ENCODE results near the gene LRRC4B. TPM values are rescaled to one million over a fixed set of nuclear protein-coding genes. Genes with fewer than 3 reads are reported as not detected.
"Not testable (repeated sequence)": the region's sequence is repeated elsewhere in the genome, so short reads cannot be mapped to it uniquely, and the experiment has no call there.

Gene LRRC4B
- total RNA-seq, 2 donors from 2014 or later, result 0.89 to 1.2 TPM

DNA sequence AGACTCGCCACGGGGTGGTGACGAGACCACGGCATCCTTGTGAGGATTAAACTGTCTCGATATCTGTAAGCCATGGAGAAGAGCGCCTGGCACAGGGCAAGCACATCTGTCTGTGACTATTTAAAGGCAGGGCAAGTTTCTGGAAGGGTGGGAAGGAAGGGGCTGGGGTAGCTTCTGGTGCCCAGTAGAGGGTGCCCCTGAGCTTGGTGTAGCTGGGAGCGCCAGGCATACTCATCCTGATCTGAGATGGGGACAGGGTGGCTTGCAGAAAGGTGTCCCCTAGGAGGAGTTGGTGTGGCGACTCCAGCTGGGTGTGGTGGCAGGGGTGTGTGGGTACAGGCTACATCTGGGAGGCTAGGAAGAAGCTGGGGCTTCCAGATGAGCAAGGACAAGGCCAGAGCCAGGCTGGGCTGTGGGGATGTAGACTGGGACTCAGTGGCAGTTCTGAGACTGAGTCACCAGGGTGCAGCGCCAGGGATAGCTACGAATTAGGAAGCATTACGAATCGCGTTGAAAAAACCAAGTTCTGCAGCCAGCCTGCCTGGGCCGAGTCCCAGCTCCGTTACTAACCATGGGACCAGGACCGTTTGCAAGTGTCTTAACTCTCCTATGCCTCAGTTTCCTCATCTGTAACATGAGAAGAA, 31.5 kb downstream of the LRRC4B start:
- DNase-seq, result no peak
- ATAC-seq, result no peak
- intact Hi-C loops (cut with DNase I, micrococcal nuclease), result no loop called here

DNA sequence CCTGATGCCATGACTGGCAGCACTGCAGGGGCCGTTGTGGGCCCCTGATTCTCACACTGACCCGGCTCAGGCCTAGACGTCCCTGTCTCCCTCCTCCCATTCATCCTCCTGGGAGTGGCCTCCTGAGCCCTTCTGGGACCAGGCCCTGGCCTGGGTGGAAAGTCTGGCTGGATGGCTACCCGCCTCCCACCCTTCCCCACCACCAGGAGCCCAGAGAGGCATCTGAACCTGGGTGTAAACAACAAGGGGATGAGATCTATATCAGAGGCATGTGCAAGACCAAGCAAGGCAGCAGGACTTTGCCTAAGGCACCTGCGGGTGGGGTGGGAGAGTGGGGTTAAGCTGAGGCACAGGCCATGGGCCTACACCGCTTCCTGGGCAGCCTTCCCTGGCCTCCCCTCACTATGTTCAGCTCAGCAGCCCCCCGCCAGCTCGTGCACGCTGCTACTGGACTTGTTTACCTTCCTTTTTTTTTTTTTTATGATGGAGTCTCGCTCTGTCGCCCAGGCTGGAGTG, 32.5 kb downstream of the LRRC4B start:
- intact Hi-C loops (cut with DNase I, micrococcal nuclease), result no loop called here
- ATAC-seq (no peak), DNase-seq (no peak)

DNA sequence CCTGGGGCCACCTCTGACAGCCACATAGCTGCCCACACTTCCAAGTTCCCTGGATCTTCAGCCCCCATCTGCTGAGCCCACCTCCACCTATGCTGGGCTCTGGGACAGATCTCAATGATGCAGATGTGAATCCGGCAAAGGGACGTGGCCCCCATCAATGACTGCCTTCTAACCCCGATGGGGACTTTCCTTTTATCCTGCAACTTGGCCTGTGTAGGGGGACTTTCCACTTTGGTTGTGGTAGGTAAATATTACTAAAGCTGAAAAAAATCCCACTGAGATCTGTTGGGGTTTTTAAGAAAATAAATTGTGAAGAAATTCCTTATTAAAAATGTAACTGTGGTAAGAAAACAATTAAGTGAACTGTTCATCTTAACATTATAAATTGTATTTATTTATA, 33.8 kb downstream of the LRRC4B start:
- ATAC-seq (no peak), DNase-seq (no peak)
- intact Hi-C loops (cut with DNase I, micrococcal nuclease), result no loop called here

DNA sequence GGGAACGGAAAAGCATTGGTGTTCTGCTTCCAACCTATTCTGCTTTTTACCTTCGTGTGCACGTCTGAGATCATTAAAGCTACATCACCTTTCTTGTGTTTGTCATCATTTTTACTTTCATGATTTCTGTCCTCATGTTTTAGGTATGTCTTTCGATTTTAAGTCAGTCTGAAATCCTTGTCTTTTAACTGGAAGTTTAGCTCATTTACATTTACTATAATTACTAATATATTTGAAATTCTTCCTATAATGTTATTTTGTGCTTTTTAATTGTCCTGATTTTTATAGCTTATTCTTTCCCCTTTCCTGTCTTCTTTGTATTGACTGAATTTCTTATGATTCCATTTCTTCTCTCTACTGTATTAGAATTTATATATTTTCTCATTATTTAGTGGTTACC, 35.3 kb downstream of the LRRC4B start:
- DNase-seq (no peak), ATAC-seq (no peak)
- intact Hi-C loops (cut with DNase I, micrococcal nuclease), result no loop called here

DNA sequence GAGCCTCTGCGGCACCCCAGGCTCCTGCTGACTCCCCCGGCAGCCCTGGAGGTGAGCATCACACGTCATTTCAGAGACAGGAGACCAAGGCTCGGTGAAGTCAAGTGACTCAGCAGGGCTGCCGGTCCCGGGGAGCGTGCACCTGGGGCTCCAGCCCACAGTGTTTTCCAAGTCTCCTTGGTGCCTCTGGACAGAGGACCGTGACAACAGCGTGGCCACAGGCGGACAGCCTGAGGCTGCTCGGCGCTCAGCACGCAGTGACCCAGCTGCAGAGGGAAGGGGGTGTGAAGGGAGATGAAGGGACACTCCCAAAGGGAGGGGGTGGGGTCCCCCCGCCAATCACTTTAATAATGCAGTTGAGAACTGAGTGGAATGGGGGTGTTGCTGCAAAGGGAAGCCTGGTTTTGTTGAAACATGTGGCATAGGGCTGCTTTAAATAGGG, 37.0 kb downstream of the LRRC4B start:
- intact Hi-C loops (cut with DNase I, micrococcal nuclease), result no loop called here
- ATAC-seq, result no peak
- no peak for DNase-seq

DNA sequence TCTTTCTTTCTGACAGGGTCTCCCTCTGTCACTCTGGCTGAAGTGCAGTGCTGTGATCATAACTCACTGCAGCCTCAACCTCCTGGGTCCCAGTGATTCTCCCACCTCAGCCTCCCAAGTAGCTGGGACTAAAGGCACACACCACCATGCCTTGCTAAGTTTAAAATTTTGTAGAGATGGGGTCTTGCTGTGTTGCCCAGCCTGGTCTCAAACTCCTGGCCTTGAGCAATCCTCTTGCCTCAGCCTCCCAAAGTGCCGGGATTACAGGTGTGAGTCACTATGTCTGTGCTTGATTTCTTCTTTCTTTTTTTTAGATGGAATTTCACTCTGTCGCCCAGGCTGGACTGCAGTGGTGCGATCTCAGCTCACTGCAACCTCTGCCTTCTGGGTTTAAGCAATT, 40.2 kb downstream of the LRRC4B start:
- DNase-seq; ATAC-seq; intact Hi-C loops (cut with DNase I, micrococcal nuclease): not testable (repeated sequence)

DNA sequence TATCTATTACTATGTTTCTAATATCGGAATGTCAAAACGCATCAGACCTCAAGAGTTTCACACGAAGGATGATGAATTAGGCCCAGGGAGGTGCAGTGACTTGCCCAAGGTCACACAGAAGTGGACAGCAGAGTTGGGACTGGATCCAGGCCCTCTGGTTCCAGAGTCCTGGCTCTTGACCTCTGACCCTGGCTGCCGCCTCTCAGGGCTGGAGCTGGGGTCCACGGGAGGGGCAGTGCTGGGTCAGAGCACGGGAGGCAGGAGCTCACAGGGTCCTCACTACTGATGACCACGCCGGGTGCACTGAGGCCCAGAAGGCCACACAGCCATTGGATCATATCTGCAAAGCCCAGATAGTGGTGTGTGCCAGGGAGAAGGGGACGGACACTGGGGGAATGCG, 45.4 kb downstream of the LRRC4B start:
- intact Hi-C loops (cut with DNase I, micrococcal nuclease), result no loop called here
- ATAC-seq, result no peak
- no peak for DNase-seq

DNA sequence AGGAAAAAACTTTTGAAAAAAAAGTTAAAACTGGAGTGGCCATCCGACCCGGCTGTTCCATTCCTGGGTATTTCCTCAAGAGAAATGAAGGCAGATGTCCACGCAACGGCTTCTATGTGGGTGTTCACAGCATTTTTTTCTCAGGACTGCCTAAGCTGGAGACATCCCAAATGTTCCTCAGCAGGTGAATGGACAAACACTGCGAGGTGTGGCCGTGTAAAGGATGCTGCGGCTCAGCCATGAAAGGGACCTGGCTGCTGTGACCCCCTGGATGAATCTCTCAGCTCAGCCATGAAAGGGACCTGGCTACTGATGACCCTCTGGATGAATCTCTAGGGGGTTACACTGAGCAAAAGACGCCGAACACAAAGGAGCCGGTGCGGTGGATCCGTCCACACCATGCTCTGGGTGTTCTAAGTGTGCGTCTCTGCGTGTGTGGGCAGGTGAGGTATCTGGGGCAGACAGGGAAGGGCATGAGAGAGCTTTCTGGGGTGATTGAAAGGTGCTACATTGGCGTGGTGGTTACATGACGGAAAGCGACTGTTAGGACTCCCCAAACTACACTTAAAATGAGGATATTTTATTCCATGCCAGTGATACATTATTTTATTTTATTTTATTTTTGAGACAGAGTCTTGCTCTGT, 47.3 kb downstream of the LRRC4B start:
- DNase-seq (no peak), ATAC-seq (no peak)
- intact Hi-C loops (cut with DNase I, micrococcal nuclease), result no loop called here

DNA sequence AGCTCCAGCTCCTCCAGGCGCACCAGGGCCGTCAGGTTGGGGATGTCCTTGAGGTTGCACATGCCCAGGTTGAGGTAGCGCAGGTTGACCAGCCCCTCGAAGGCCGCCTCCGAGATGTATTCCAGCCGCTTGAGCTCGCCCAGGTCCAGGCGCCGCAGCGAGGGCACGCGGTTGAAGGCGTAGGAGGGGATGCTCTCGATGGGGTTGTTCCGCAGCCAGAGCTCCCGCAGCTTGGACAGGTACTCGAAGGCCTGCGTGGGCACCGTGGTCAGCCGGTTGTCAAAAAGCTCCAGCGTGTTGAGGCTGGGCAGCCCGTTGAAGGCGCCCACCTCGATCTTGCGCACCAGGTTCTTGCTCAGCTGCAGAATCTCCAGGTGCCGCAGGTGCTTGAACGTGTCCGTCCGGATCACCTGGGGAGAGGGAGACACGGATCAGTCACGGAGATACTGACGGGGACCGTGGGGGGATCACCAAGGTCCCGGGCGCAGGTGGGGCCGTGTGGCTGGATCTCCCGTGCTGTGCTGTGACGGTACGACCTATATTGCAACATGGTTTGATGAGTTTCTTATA, 49.1 kb downstream of the LRRC4B start:
- intact Hi-C loops (cut with DNase I, micrococcal nuclease), result no loop called here
- ATAC-seq (no peak), DNase-seq (no peak)

DNA sequence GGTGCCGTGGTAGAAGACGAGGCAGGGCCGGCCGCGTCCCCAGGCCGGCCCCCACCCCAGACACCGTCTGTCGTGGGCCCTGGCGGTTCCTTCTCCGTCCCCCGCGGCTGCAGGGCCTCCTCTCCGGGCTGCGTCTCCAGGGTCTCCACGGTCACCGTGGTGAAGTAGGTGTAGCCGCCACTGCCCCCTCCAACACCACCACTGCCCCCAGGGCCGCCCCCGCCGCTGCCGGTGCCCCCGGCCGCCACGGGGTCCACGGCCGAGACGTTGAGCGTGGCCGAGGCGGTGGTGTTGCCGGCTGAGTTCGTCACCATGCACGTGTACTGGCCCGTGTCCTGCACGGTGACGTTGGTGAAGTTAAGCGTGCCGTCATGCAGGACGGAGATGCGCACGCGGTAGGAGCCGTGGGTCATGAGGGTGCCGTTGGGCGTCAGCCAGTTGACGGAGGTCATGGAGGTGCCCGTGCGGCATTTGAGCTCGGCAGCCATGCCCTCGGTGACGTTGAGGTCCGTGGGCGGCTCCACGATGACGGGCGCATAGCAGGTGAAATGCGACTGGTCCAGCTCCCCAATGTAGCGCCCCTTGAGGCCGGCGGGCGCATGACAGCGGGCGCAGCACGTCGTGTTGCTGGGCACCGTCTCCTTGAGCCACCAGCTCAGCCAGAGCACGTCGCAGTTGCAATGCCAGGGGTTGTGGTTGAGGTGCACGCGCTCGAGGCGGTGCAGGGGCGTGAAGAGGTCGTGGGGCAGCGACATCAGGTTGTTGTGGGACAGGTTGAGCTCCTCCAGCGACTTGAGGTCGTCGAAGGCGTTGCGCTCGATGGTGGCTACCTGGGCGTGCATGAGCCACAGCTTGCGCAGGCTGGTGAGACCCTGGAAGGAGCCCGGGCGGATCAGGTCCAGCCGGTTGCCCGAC, 49.9 kb downstream of the LRRC4B start:
- ATAC-seq (no peak), DNase-seq (no peak)
- intact Hi-C loops (cut with DNase I, micrococcal nuclease), result no loop called here

DNA sequence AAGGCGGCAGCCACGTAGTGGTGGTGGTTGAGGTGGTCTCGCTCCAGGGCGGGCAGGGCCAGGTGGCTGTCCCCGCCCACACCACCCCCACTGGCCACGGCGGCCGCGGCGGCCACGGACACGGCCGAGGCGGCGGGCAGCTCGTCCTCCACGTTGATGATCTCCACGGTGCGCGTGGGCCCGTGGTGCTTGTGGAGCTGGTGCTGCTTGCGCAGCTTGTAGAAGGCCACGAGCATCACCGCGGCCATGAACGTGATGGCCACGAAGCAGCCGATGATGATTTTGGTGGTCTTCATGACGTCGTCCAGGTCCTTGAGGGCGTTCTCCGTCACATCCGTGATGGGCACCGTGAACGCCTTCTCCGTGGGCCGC, 50.5 kb downstream of the LRRC4B start:
- ATAC-seq, result no peak
- intact Hi-C loops (cut with DNase I, micrococcal nuclease), result no loop called here
- DNase-seq, result no peak

DNA sequence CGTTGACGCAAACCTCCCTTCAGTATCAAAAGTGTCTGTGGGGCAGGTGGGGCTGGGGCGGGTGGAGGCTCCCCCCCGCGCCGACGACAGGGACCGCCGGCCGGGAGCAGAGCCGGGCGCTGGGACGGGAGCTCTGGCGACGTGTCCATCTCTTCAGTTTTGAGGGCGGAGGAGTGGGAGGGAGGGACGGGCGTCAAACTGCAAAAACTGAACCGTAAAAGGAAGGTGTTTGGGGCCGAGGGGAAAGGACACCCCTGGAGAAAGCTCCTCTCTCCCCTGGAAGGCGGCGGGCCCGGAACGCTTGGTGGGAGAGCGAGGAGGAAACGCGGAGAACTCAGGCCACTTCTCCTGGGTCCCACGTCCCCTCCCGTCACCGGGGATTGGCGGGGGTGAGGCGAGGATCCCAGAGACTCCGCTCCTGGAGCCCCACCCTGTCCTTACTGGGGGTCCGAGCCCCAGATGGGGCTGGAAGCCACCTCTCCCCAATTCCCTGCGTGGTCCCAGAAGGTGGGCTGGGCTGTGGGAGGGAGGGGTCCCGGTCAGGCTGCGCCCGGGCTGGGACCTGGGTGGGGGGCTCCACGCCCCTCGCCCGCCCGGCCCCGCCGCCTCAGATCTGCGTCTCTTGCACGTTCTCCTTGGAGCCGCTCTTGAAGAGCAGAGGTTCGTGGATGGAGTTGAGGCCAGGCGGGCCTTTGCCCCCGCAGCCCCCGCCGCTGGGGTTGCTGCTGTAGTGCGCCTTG, 51.1 kb downstream of the LRRC4B start:
- DNase-seq (no peak), ATAC-seq (no peak)
- intact Hi-C loops (cut with DNase I, micrococcal nuclease), result no loop called here

DNA sequence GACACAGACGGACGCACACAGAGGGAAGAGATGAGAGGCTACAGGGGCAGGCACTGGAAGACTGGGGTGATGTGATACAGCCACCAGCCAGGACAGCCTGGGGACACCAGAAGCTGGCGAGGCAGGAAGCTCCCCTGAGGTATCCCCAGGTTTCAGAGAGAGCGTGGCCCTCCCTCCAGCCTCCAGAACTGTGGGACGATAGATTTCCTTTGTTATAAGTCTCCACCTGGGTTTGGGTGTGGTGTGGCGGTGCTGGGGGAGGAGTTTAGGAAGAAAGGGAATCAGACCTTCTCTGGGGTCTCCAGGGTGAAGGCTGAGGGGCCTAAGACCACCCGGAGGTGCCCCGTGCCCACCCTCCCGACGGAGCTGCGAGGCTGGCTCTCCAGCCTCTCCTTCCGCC, 51.8 kb downstream of the LRRC4B start:
- intact Hi-C loops (cut with DNase I, micrococcal nuclease), result no loop called here
- DNase-seq (no peak), ATAC-seq (no peak)

DNA sequence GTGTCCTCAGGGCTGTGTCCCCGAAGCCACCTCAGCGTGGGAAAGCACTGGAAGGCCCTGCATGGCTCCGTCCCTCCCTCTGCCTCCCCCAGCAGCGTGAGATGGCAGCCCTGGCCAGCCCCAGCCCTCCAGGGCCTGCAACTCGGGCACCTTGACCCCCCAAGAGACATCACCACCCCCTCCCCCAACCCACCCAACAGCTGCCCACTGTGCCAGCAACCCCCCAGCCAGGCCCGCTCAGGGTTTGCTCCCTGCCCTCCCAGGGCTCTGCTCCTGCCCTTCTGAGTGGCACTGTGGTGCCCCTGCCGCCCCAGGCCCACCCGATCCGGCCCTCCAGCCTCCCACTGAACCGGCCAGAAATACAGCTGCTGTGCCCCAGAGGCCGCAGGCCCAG, 53.1 kb downstream of the LRRC4B start:
- no peak for ATAC-seq
- intact Hi-C loops (cut with DNase I, micrococcal nuclease), result no loop called here
- DNase-seq, result no peak

DNA sequence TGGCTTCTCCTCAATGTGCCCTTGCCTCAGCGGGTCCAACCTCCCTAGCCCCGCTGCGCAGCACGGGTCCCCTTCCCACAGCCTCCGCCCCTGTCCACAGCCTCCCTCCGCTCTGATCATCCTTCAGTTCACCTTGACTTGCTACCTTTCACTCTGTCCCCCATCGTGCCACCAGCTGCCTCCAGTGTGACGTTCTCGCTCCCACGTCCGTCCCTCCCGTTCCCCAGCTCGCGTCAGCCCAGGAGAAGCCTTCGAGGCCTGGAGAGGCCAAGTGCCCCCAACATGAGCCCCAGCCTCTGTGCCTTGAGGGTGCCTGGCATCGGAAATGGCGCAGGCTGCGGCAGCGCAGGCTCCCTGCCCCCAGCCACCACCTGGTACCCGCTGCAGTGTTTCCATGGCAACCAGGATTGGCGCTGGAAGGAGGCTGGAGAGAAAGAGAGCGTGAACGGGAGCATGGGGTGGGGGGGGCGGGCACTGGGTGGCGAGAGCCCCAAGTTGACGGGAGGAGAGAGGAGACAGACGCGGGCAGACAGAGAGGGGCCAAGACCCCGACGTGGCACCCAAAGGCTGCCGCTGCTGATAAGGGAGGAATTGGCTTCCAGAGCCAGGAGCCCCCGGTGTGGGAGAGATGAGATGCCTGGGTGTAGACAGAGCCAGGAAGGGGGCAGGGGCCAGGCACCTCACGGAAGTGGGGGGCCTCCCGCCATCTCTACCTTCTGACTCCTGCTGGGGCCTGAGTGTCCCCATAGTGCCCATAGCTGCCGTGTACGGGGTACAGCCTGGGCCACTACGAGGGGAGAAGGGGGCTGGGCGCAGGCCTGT, 53.7 kb downstream of the LRRC4B start:
- intact Hi-C loops (cut with DNase I, micrococcal nuclease), result no loop called here
- DNase-seq, result no peak

DNA sequence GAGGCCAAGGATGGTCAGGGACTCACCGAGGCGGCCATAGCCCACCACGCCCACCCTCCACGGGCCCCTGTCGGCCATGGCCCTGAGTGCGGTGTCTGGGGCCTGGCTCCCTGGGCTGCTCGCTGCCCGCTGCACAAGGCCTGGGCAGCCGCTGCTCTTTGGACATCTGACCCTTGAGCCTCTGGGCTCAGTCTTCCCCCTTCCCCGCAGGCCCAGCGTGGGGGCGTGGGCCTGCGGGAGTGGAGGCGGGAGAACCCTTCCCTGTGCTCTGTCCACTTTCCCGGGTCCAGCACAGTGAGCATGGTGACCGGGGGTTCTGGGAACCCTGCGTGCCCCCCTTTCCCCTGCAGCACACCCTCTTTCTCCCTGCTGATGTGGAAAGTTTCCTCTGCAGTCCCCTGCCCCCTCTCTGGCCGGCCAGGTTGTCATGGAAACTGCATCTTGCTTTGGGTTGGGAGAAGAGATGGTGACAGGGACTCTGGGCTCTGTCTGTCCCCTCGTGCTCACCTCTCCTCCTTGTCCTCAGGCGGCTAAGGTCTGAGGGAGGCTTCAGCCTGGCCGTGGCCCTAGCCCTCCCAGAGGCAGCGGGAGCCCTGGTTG, 54.4 kb downstream of the LRRC4B start, which contains the start of gene ASPDH:
Gene ASPDH, minus strand, starts transcription at position 168 of the 600 bp plus-strand sequence. Its CDS starts 90 bp downstream, at position 78.
- intact Hi-C loops (cut with DNase I, micrococcal nuclease), result no loop called here

More for the DNA sequence above, 53.7 kb downstream of the LRRC4B start:
- no peak for ATAC-seq

DNA sequence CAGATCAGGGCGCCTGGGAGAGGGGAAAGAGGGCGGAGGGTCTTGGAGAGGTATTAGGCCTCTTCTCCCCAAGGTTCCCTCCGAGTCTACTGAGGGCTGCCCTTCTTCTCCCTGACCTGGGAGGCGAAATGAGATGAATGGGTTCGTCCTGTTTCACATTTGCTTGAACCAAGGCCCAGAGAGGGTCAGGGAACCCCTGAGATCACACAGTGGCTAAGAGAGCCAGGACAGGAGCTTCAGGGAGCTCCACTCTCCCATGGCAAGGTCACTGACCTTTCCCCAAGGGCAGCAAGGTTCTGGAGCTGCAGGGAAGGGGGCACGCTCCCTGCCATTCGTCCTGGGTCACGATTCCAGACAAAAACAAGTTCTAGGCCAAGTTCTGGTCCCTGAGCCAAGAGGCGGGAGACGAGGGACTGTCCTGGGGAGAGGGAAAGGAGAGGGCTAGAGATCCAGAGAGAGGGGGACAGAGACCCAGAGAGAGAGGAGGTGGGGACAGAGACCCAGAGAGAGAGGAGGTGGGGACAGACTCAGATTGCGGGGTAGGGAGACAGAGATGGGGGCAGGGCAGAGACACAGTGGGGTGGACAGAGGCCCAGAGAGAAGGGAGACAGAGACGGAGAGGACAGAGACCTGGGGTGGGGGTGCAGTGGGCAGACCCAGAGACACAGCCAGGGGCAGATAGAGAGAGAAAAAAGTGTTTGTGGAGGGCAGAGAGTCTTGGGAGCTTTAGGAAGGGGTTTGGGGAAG, 55.1 kb downstream of the LRRC4B start:
- intact Hi-C loops (cut with DNase I, micrococcal nuclease), result no loop called here
- ATAC-seq (no peak), DNase-seq (no peak)

More for the DNA sequence above, 54.4 kb downstream of the LRRC4B start, which contains the start of gene ASPDH:
- DNase-seq (no peak), ATAC-seq (no peak)
